ENCODE results near the gene ARHGAP42.

DNA sequence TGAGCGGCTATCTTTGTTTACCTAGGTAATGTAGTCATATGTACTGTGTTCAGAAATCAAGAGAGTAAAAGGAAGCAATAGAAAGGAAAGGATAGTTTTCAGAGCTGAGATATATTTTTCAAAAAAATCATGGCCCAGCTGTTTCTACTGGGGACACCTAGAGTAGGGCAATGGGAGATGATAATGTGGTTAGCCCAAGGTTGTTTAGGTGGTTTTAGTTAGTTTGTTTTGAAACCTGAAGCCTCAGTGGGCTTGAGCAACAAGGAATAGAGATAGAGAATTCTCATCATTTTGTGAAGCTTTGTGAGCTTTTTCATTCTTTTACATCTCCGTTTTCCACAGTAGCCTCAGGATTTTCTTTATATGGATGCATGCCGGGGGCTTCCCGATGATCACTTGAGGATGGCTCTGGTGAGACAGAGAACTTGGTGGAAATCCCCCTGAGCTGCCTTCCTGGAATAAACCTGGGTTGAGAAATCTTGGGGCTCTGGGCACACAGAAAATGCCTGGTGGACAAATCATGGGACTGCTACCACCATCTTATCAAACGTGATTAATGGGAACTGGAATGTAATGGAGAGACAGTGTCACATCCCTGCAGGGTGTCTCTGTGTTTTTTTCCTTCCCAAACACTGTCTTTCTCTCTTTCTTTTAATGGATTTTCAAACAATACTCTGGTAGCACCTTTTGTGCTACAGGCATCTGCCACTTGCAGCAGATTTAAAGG lies 49.0 kb downstream of the ARHGAP42 start:
- TF ChIP-seq, protein P1, sequence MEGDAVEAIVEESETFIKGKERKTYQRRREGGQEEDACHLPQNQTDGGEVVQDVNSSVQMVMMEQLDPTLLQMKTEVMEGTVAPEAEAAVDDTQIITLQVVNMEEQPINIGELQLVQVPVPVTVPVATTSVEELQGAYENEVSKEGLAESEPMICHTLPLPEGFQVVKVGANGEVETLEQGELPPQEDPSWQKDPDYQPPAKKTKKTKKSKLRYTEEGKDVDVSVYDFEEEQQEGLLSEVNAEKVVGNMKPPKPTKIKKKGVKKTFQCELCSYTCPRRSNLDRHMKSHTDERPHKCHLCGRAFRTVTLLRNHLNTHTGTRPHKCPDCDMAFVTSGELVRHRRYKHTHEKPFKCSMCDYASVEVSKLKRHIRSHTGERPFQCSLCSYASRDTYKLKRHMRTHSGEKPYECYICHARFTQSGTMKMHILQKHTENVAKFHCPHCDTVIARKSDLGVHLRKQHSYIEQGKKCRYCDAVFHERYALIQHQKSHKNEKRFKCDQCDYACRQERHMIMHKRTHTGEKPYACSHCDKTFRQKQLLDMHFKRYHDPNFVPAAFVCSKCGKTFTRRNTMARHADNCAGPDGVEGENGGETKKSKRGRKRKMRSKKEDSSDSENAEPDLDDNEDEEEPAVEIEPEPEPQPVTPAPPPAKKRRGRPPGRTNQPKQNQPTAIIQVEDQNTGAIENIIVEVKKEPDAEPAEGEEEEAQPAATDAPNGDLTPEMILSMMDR (IDR thresholded peaks at IDR 0.05 in 2 of 3, conservative IDR thresholded peaks at IDR 0.05 in 1 of 3; ENCODE audit: control insufficient read depth in 2 of 3, extremely low read depth in 1 of 3, insufficient read depth in 1 of 3, low read depth in 3 of 3, low read length in 3 of 3), result no peak
- TF ChIP-seq GATAD2B (conservative IDR thresholded peaks at IDR 0.05; ENCODE audit: low read depth), result no peak
- TF ChIP-seq, protein P2, sequence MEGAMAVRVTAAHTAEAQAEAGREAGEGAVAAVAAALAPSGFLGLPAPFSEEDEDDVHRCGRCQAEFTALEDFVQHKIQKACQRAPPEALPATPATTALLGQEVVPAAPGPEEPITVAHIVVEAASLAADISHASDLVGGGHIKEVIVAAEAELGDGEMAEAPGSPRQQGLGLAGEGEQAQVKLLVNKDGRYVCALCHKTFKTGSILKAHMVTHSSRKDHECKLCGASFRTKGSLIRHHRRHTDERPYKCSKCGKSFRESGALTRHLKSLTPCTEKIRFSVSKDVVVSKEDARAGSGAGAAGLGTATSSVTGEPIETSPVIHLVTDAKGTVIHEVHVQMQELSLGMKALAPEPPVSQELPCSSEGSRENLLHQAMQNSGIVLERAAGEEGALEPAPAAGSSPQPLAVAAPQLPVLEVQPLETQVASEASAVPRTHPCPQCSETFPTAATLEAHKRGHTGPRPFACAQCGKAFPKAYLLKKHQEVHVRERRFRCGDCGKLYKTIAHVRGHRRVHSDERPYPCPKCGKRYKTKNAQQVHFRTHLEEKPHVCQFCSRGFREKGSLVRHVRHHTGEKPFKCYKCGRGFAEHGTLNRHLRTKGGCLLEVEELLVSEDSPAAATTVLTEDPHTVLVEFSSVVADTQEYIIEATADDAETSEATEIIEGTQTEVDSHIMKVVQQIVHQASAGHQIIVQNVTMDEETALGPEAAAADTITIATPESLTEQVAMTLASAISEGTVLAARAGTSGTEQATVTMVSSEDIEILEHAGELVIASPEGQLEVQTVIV (IDR thresholded peaks at IDR 0.05; ENCODE audit: borderline replicate concordance, partially characterized antibody), result no peak
- no peak for TF ChIP-seq CHD2 (IDR thresholded peaks at IDR 0.05; ENCODE audit: borderline replicate concordance, low read depth, low read length)
- no peak for TF ChIP-seq POLR2A (IDR thresholded peaks at IDR 0.05; ENCODE audit: low read depth, low read length)
- TF ChIP-seq JUND (IDR thresholded peaks at IDR 0.05; ENCODE audit: low read depth, low read length), result no peak
- TF ChIP-seq, protein P3, sequence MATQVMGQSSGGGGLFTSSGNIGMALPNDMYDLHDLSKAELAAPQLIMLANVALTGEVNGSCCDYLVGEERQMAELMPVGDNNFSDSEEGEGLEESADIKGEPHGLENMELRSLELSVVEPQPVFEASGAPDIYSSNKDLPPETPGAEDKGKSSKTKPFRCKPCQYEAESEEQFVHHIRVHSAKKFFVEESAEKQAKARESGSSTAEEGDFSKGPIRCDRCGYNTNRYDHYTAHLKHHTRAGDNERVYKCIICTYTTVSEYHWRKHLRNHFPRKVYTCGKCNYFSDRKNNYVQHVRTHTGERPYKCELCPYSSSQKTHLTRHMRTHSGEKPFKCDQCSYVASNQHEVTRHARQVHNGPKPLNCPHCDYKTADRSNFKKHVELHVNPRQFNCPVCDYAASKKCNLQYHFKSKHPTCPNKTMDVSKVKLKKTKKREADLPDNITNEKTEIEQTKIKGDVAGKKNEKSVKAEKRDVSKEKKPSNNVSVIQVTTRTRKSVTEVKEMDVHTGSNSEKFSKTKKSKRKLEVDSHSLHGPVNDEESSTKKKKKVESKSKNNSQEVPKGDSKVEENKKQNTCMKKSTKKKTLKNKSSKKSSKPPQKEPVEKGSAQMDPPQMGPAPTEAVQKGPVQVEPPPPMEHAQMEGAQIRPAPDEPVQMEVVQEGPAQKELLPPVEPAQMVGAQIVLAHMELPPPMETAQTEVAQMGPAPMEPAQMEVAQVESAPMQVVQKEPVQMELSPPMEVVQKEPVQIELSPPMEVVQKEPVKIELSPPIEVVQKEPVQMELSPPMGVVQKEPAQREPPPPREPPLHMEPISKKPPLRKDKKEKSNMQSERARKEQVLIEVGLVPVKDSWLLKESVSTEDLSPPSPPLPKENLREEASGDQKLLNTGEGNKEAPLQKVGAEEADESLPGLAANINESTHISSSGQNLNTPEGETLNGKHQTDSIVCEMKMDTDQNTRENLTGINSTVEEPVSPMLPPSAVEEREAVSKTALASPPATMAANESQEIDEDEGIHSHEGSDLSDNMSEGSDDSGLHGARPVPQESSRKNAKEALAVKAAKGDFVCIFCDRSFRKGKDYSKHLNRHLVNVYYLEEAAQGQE (IDR thresholded peaks at IDR 0.05; ENCODE audit: low read depth, low read length), result no peak
- no peak for TF ChIP-seq EZH2 (IDR thresholded peaks at IDR 0.05; ENCODE audit: borderline replicate concordance, control insufficient read depth, low read depth, low read length)
- no peak for TF ChIP-seq BMI1 (IDR thresholded peaks at IDR 0.05; ENCODE audit: borderline replicate concordance)
- no peak for TF ChIP-seq TCF3 (IDR thresholded peaks at IDR 0.05; ENCODE audit: borderline replicate concordance, insufficient read depth, low read depth, low read length)

Measured in GM12878 (cell line).